Measurements from ENCODE around the gene CRAMP1.

The CRAMP1 gene

DNA sequence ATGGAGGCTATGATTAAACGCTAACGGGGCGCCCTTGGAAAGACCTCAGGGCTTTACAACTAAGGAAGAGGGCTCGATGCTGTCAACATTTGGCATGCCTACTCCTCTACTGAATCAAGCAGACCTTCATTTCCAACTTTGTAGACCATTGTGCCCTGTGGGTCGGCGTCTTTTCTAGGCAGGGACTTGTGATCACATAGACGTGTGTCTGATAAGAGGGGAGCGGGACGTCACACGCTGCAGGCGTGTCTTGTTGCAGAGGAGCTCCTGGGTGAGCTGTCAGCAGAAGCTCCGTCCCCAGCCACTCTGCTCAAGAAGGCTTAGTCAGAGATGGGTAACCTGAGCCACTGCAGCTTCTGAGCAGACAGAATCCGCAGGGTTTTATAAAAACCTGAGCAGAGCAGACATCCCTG, 96.6 kb downstream of the CRAMP1 start:
- no peak overlapping the region for H3K9ac ChIP-seq (ENCODE audit: low read length)
- H3K4me1 ChIP-seq (ENCODE audit: low read length), result peaks cover 7% of the 10 kb centered on the region; the same call in 1 of the 2 replicates
- no peak overlapping the region for H3K4me3 ChIP-seq (ENCODE audit: low read length)
- no peaks in the 10 kb centered on the region for H3K9me2 ChIP-seq (replicated peaks; ENCODE audit: insufficient read depth, low read length)
- 0 out of 2 replicates have a peak, but pooled peaks cover 3% of the 10 kb centered on the region for H4K20me1 ChIP-seq (ENCODE audit: insufficient read depth, low read length)
- H3K4me2 ChIP-seq (ENCODE audit: low read depth, low read length), result no peak overlapping the region
- TF ChIP-seq EZH2 (optimal IDR thresholded peaks at IDR 0.05; ENCODE audit: low read depth, low read length) (no peak), EZH2phosphoT487 (IDR thresholded peaks at IDR 0.05; ENCODE audit: low read length) (no peak)
- TF ChIP-seq, protein P1, sequence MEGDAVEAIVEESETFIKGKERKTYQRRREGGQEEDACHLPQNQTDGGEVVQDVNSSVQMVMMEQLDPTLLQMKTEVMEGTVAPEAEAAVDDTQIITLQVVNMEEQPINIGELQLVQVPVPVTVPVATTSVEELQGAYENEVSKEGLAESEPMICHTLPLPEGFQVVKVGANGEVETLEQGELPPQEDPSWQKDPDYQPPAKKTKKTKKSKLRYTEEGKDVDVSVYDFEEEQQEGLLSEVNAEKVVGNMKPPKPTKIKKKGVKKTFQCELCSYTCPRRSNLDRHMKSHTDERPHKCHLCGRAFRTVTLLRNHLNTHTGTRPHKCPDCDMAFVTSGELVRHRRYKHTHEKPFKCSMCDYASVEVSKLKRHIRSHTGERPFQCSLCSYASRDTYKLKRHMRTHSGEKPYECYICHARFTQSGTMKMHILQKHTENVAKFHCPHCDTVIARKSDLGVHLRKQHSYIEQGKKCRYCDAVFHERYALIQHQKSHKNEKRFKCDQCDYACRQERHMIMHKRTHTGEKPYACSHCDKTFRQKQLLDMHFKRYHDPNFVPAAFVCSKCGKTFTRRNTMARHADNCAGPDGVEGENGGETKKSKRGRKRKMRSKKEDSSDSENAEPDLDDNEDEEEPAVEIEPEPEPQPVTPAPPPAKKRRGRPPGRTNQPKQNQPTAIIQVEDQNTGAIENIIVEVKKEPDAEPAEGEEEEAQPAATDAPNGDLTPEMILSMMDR (IDR thresholded peaks at IDR 0.05; ENCODE audit: low read length), result no peak
- no peak for DNase-seq
- no peak overlapping the region for H3K27ac ChIP-seq (ENCODE audit: low read length)
- H3K79me2 ChIP-seq (ENCODE audit: low read length), result peaks cover 71% of the 10 kb centered on the region
- no peaks in the 10 kb centered on the region for H3K36me3 ChIP-seq (replicated peaks; ENCODE audit: insufficient read depth, low read length)
- H3K27me3 ChIP-seq (replicated peaks; ENCODE audit: insufficient read depth, low read length), result no peaks in the 10 kb centered on the region
- no peaks in the 10 kb centered on the region for H3K9me3 ChIP-seq (replicated peaks; ENCODE audit: insufficient read depth, low read length)
- H3F3A ChIP-seq (ENCODE audit: insufficient read depth, low read length), result peaks cover 9% of the 10 kb centered on the region
- H2AFZ ChIP-seq (ENCODE audit: low read length), result no peak overlapping the region

- Histone ChIP-seq H3K9me2 (replicated peaks; ENCODE audit: insufficient read depth, low read length) (no peaks in the 10 kb centered on the region), H4K20me1 (ENCODE audit: insufficient read depth, low read length) (0 out of 2 replicates have a peak, but pooled peaks cover 3% of the 10 kb centered on the region), H3K4me2 (ENCODE audit: low read depth, low read length) (no peak overlapping the region), H3K4me3 (ENCODE audit: low read length) (no peak overlapping the region), H3K9ac (ENCODE audit: low read length) (no peak overlapping the region), H3K9me3 (replicated peaks; ENCODE audit: insufficient read depth, low read length) (no peaks in the 10 kb centered on the region), H3K27ac (ENCODE audit: low read length) (no peak overlapping the region), H3F3A (ENCODE audit: insufficient read depth, low read length) (peaks cover 9% of the 10 kb centered on the region), H3K27me3 (replicated peaks; ENCODE audit: insufficient read depth, low read length) (no peaks in the 10 kb centered on the region), H3K79me2 (ENCODE audit: low read length) (peaks cover 77% of the 10 kb centered on the region), H3K4me1 (ENCODE audit: low read length) (peaks cover 7% of the 10 kb centered on the region; the same call in 1 of the 2 replicates), H3K36me3 (replicated peaks; ENCODE audit: insufficient read depth, low read length) (no peaks in the 10 kb centered on the region), H2AFZ (ENCODE audit: low read length) (no peak overlapping the region)
- TF ChIP-seq, protein P1 (IDR thresholded peaks at IDR 0.05; ENCODE audit: low read length), result no peak
- no peak for DNase-seq
Measured at GRCh38 chr16:1709356-1709755, 97.2 kb downstream of the CRAMP1 start.

DNA sequence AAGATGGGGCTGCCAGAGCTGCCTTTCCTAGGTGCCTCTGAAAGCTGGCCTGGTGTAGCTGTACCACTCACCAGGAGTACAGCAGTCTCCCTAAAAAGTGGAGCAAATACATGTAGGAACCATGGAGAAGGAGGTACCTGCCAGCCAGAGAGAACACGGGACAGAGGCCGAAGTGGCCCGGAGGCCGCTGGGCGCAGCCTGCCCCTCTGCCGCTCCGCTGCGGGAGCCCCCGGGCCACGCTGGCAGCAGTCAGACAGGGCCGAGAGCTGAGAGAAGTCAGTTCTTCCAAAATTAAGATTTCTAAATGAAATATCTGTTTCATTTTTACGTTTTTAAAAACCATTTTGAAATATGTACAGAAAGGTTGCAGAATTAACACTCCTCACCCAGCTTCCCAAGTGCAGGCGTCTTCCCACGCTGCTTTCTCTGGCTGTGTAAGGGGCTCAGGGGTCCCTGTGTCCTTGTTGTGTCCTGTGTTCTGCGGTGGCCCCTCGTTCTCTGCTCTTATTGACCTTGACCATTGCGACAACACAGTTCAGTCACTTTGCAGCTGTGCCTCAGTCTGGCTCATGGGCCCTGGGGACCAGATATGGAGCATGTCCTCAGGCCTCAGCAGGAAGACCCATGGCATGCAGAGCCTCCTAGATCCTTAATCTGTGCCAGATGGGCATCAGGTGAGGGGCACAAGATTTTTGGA, 98.8 kb downstream of the CRAMP1 start:
- TF ChIP-seq EZH2phosphoT487 (IDR thresholded peaks at IDR 0.05; ENCODE audit: low read length) (no peak), EZH2 (optimal IDR thresholded peaks at IDR 0.05; ENCODE audit: low read depth, low read length) (no peak)
- TF ChIP-seq, protein P1 (IDR thresholded peaks at IDR 0.05; ENCODE audit: low read length), result no peak
- peaks cover 7% of the 10 kb centered on the region; the same call in 1 of the 2 replicates for H3K4me1 ChIP-seq (ENCODE audit: low read length)
- no peaks in the 10 kb centered on the region for H3K36me3 ChIP-seq (replicated peaks; ENCODE audit: insufficient read depth, low read length)
- H3K79me2 ChIP-seq (ENCODE audit: low read length), result peaks cover 91% of the 10 kb centered on the region
- no peak overlapping the region for H2AFZ ChIP-seq (ENCODE audit: low read length)
- no peak overlapping the region for H3K4me2 ChIP-seq (ENCODE audit: low read depth, low read length)
- H3K27me3 ChIP-seq (replicated peaks; ENCODE audit: insufficient read depth, low read length), result no peaks in the 10 kb centered on the region
- no peak overlapping the region for H3K9ac ChIP-seq (ENCODE audit: low read length)
- no peaks in the 10 kb centered on the region for H3K9me2 ChIP-seq (replicated peaks; ENCODE audit: insufficient read depth, low read length)
- H3K4me3 ChIP-seq (ENCODE audit: low read length), result no peak overlapping the region
- no peaks in the 10 kb centered on the region for H3F3A ChIP-seq (ENCODE audit: insufficient read depth, low read length)
- no peak for DNase-seq
- no peak overlapping the region for H3K27ac ChIP-seq (ENCODE audit: low read length)
- no peaks in the 10 kb centered on the region for H3K9me3 ChIP-seq (replicated peaks; ENCODE audit: insufficient read depth, low read length)
- 0 out of 2 replicates have a peak, but pooled peaks cover 3% of the 10 kb centered on the region for H4K20me1 ChIP-seq (ENCODE audit: insufficient read depth, low read length)
